ENCODE results near the gene BDKRB2.

GRCh38 chr14:96277890-96278289 lies 73.3 kb downstream of the BDKRB2 start:
- TF ChIP-seq EZH2 (IDR thresholded peaks at IDR 0.05; ENCODE audit: borderline replicate concordance, low read depth, low read length, severe bottlenecking) (no peak), CTCF (IDR thresholded peaks at IDR 0.05; ENCODE audit: borderline replicate concordance, extremely low read depth, low read length, poor library complexity, severe bottlenecking) (no peak)
